ENCODE measurements around the gene ZBTB47.

ZBTB47 gene

DNA sequence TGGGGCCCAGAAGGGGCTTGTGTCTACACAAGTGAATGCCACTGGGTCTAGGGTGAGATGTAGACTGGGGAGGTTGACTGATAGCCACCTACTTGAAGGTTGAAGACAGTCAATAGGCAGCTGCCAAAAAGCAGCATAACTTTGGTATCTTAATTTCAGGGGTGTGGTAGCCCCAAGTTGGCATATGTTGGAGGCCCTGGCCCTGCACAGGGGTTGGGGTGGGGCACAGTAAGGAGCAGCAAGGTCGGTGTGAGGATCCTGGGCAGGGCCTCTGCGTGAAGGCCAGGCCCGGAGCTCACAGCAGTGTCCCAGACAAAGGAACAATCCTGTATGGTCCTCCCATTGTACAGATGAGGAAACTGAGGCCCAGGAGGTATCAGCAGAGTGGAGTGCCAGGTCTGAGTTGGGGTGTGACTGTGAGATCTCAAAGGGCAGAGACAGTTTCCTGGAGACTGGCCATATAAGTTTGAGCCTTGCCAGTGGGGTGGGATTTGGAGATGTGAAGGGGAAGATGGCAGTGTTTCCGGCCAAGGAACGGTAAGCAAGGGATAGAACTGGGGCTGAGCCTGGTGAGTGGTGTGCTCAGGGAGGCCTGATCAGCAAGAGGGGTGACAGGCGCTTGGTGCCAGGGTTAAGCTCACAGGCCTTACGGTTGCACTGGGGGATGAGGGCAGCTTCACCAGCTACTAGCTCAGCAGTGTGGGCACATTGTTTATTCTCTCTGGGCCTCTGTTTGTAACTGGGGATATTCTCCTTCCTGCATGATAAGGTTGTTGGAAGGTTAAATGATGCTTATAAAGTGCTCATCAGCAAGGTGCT lies 33.5 kb downstream of the ZBTB47 start:
- DNase-seq, result no peak

DNA sequence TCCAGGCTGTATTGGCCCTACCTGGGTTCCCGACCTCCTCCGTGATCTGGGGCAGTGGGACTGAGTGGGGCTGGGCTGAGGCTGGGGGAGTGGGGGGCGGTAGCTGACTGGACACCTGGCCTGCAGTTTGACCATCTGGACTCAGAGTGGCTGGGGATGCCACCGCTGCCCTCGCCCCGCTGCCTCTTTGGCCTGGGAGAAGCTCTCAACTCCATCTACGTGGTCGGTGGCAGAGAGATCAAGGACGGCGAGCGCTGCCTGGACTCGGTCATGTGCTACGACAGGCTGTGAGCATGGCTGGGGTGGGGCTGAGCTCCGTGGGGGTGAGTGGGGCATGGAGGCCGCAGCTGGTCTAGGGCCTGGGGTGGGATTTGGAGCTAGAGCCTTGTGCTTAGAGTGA lies 34.5 kb downstream of the ZBTB47 start:
- no peak for DNase-seq

DNA sequence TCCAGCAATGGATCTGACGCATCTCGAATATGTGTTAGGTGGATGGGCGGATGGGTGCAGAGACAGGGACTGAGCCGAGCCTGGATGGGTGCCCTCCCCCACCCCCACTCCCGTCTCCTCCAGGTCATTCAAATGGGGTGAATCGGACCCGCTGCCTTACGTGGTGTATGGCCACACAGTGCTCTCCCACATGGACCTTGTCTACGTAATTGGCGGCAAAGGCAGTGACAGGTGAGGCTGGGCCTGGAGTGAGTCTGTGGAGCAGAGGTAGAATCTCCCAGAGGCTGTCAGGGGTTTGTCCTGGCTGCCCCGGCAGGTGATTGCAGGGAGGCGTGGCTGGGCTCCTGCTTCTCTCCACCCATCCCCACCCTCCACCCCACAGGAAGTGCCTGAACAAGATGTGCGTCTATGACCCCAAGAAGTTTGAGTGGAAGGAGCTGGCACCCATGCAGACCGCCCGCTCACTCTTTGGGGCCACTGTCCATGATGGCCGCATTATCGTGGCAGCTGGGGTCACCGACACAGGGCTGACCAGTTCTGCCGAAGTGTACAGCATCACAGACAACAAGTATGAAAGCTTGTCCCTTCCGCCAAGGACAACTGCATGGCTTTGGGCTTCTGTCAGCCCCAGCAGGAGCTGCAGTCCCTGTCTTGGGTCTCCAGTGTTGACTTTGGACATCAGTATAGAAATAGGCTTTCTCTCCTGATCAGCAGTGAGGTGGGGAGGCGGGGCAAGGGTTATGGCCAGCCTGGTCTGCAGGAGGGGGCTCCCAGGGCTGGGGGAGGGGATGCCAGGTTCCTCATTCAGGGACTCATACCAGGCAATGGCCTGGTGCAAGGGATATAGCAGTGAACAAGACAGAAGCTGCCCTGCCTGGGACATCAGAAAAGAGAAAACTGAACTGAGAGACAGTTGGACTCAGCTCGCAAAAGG lies 35.3 kb downstream of the ZBTB47 start:
- no peak for DNase-seq

DNA sequence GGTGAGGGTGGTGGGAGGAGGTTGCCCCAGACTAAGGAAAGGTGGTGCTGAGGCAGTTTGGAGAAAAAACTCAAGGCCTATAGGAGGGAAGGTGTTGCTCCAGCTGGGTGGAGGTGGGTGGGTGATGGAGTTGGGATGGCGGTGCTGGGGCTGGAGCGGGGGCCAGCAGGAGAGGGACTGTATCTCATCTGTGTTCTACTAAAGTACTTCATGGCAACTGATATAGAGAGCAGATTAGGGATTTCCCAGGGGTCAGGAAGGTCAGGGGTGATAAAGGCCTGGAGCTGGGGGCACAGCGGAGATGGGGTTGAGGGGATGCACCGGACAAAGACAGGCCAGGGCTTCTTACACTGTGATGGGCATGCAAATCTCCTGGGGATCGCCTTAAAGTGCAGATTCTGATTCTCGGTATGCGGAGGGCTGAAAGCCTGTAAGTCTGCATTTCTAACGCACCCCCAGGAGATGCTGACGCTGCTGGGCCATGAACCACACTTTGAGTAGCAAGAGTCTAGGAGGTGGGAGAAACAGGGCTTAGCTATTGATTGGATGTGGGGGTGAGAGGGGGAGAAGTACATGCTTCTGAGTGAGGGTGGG lies 36.0 kb downstream of the ZBTB47 start:
- DNase-seq, result no peak

DNA sequence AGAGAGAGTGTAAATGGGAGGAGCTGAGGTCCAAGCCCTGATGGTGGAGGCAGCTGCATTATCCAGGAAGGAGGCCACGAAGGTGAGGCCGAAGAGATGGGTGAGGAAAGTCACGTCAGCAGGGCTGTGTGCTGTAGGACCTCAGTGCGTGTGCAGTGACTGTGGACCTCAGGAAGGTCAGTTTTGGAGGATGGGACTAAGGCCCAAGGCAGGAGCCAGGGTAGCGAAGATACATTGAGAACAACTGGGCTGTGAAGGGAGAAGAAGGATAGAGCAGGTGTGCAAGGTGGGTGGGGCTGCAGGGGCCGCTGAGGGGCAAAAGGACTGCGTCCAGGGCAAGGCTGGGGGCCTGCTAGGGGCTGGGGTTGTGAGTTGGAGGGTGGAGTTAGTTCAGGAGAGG lies 36.7 kb downstream of the ZBTB47 start:
- no peak for DNase-seq

DNA sequence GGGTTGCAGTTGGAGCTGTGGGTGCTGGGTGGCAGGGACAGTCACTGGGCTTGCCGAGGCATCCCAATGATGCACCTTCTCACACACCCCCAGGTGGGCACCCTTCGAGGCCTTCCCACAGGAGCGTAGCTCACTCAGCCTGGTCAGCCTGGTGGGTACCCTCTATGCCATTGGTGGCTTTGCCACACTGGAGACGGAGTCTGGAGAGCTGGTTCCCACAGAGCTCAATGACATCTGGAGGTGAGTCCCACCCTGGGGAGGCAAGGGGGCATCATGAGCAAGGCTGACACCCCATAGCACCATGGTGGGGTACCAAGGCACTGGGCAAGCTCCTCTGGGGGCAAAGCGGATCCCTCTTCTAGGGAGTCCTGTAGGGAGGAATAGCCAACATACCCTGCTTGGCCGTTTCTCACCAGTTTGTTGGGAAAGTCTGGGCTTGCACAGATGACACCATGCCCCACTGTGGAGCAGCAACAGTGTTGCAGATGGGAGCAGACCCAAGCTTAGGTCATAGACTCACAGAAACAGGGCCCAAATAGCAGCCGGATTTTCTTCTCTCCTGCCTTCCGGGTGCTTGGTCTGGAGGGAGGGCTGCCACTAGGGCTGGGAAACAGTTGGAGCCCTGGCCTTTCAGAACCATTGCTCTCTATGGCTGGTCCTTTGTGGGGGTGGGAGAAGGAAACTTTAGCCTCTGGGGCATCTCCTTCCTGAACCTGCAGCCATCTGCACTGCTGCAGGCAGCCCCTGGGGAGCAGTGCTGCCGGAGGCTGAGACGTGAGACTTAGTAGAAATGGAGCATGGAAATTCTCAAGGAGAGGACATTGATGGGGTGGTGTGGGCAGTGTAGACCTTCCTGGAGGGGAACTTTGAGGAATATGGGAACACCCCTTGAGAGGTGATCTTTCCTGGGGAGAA lies 37.5 kb downstream of the ZBTB47 start:
- no peak for DNase-seq

DNA sequence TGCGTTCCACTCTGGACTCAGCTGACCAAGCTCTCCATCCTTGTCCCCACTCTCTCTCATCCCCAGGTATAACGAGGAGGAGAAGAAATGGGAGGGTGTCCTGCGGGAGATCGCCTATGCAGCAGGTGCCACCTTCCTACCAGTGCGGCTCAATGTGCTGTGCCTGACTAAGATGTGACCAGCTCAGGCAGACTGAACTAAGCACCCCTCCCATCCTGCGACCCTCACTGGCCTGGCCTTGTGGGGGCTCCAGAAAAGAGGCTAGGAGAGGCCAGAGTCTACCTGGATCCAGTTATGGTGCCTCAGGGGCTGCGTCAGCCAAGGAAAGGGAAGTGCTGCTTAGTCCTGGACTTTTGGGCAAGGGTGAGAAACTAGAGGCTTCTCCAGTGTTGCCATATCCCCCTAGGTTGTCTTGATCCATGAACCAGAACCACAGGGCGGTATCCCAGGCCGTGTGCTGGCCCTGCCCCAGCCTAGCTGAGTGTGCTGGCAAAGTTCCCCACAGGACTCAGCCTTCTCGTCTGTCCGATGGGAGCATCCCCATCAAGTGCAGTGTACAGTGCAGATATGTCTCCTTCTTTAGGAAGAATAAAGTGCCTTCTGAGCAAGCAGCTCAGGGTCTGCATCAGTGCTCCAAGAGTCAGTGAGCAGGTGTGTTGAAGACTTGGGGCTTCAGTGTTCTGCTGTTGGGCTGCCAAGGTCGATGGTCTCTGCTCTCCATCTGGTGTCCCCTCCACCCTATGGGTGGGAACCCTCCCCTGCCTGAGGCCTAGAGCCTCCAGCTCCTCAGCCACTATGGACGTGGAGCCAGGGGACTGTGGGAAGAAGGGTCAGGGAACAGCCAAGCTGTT lies 38.5 kb downstream of the ZBTB47 start:
- no peak for DNase-seq

DNA sequence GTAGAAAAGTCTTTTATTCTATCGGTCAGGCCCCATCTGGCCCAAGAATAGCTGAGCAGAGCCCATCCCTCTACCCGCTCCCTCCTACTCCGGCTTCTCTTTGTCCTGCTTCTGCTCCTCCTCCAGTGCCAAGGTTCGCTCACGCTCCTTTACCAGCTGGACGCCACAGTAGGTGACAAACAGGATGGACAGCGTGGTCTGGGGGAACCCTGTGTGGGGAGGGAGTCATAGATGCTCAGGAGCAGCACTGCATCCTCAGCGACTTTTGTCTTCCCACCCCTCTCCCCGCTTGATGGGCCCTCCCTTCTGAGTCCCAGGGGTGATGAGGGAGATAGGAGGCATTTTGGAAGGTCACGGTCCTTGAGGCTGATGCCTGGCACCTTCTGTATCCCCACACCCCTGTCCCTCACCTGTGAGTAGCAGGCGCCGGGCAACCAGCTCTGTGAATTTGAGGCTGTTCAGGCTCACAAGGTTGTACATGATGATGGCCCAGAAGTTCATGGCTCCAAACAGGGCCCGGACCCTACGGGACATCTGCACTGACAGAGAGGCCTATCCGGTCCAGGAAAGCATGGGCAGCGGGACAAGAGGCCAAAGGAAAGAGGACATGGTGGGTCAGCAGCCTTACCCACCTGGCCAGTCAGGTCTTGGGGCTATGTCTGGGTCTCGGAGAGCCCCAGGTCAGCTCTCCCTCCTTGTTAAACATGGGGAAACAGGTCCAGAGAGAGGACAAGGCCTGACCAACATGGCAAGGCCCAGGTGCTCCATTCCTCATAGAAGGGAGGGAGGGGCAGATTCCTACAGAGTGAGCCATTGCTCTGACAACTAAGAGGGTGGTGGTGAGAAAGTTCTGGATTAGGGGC lies 39.4 kb downstream of the ZBTB47 start:
- DNase-seq, result no peak

DNA sequence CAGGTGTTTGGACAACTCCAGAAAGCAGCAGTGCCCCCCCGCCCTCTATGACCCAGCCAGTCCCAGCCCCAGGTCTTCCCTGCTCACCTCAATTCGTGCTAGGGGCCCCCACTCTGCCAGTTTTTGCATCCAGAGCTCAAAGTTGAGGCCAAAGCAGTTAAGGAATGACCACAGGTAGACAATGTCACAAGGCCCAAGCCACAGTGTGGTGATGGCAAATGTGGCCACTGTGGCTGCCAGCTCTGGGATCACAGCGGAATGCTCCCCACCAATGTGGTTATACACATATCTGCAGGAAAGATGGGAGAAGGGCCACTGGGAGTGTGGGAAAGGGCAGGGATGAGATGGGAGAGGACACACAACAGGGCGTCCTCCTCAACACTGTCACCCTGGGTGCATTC lies 40.0 kb downstream of the ZBTB47 start:
- no peak for DNase-seq

DNA sequence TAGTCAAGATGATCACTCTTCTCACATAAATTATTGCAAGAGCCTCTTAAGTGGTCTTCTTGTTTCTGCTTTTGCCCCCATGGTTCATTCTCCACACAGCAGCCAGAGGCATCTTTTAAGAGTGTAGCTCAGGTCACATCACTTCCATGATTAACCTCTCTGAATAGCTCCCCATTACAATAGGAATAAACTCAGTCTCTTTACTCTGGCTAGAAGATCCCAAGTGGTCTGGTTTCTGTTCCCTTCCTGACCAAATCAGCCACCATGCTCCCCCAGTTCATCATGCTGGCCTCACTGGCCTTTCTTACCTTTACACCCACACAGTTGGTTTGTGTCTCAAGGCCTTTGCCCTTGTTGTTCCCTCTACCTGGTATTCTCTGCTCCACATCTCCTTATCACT lies 40.9 kb downstream of the ZBTB47 start:
- no peak for DNase-seq

DNA sequence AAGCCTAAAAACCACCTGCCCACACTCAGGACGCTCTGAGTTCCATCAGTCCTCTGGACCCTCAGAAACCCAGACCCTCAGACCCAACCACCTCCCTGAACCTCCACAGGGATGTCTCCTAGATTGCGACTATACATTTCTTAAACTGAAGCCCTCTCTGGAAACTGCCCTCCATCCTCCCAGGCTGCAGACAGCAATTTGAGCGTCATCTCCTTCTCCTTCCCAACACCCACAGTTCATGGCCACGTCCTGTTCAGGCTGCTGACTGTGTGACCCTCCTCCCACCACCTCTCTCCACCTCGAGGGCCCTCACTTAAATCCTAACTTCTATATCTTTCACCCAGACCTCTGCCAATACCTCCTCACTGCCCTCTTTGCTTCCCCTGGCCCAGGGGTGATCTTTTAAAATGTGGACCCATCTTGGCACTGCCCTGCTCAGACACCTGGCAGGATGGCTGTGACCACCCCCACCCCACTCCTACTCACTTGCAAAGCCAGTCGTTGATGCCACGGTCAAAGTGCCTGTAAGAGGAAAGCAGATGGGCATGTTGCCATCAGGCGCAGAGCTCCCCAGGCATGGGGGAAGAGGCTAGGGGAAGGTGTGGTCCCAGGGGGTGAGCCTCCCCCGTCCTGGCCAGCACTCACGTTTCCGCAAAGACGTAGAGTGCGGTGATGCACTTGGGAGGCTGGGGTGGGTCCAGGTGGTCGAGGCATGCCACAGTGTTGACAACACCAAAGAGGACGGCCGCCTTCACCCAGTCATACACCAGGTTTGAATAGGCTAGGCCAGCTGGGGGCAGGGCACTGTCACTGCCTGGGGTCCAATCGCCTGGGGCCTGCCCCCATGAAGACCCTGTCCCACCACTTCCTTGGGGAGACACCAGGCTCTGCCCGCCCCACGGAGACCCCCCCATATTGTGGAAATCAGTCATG lies 43.1 kb downstream of the ZBTB47 start:
- DNase-seq, result no peak

DNA sequence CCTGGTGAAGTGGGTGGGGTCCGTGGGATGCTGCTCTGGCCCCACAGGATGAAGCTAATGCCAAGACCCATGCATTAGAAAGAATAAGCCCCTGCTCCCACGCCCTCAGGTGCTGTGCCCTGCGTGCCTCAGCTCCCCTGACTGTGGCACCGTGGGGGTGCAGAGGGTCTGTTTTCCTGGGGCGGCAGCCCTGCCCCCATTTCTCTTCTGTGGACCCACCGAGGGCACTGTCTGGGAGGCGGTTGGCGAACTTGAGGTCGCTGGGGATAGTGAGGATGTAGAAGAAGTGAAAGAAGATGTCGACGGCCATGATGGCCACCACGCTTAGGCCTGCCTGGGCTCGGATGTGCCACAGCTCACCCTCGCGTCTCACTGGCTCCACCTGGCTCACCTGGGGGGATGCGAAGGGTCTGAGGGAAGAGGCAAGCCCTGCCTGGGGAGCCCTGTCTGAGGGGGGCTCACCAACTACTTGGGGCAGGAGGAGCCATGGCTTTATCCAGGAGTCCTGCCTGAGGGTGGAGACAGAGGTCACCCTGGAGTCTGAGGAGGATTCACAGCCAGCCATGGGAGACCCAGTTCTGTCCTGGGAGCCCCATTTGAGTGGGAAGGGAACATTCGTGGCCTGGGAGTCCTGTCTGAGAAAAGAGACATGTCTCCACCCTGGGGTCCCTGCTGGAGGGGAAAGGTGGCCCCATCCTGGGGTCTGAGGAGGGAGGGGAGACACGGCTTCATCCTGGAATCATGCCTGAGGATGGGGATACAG lies 44.0 kb downstream of the ZBTB47 start:
- DNase-seq, result no peak

DNA sequence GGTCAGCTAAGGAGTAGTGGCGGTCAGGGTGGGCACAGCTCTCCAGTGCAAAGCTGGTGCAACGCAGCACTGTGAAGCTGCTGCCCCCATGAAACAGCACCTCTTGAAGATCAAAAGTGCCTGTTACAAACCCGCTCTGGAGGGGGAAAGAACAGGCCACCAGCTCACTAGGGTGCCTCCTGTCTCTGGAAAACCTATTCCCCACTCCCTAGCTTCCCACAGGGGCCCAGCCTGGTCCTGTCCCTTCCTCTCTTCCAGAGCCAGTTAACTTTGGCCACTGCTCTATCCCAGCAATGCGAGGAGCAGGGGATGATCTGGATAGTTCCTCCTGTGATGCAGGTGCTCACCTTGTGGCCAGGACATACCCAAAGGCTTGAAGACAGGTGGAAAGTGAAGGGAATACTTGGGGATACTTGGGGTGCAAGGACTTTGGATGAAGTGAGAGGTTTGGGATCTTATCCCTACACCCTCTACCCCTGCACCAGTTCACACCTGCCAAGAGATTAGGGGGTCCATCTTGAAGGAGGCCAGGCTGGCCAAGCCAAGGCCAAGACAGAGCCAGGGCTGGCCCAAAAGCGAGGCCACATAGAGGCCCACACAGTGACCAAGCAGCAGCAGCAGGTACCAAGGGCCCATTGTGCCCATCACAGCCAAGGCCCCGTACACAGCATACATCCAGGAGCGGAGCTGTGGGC lies 44.9 kb downstream of the ZBTB47 start:
- DNase-seq, result no peak

DNA sequence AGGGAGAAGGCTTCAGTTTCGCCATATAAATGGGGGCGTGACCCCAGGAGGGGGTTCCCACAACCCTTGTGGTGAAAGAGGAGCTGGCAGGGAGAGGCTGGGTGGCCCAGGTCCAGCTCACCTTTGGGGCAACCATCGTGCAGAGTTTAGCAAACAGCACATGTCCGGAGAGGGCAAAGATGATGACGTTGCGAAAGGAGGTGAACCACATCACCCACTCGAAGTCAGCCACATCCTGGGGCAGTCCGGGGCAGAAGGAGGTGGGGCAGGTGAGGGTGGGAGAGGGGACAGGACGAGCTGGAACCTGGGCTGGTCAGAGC lies 45.4 kb downstream of the ZBTB47 start:
- no peak for DNase-seq

DNA sequence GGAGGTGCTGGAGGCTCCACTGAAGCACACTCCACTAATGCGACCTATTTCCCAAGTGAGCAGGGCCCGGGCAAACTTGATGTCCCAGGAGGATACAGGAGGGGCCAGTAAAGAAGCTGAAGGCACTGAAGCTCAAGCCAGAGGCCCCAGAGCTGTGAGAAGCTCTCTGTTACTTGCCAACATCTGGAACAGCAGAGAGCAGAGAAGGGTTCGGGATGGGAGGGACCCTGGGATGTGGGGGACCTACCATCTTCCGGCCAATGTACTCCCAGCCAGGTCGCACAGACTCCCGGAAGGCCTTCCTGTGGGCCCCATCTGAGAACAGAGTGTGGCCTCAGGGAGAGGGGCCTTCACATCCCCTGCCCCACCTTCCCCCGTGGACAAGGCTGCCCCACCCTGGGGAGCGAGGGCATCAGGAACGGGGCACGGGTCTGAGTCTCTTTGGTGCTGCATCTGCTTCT lies 46.0 kb downstream of the ZBTB47 start:
- DNase-seq, result no peak

DNA sequence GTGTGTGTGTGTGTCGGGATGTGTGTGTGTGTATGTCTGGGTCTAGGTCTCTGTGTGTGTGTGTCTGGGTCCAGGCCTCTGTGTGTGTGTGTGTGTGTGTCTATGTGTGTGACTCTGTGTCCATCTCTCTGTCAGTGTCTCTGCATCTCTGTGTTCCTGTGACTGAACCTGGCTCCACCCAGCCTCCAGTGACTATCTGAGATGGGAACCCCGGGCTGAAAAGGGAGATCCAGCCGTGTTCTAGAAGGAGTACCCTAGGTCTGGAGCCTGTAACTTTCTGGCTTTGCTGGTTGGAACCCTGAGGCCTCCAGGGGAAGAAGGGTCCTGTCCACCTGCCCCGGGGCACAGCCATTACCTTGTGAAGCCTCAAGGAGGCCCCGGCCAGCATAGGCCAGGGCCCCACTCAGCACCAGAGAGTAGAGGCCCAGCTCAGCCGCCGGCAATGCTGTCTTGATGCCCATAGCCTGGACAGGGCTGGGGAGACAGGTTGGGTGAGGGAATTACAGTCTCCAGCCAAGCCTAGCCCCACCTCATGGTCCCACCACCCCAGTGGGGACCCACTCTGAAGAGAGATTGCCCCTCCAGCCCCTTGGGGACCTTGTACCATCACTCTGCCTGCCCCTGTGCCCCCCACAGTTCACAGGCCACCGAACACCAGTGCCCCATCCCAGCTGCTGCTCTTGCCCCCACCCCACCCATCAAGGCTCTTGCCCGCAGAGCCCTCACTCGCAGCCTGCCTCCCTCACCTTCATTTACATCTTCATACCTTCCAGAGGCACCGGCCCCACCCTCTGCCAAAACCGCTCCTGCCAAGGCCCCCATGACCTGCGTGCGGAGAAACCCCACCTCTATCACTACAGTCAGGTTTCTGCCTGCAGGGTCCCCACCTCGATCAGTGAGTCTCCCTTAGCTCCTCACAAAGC lies 47.1 kb downstream of the ZBTB47 start:
- DNase-seq, result no peak
